GM19463 (cell line): ENCODE results near the gene SYT2.
"Not testable (repeated sequence)": the region's sequence is repeated elsewhere in the genome, so short reads cannot be mapped to it uniquely, and the experiment has no call there.

Source experiments
- ATAC-seq: cut with Tn5 transposase; IDR thresholded peaks from one replicate; pipeline ENCODE4 v1.9.1; 2021; ENCODE audit warnings: mild to moderate bottlenecking, moderate library complexity; ENCODE audit not compliant: unreplicated experiment

SYT2 gene

DNA sequence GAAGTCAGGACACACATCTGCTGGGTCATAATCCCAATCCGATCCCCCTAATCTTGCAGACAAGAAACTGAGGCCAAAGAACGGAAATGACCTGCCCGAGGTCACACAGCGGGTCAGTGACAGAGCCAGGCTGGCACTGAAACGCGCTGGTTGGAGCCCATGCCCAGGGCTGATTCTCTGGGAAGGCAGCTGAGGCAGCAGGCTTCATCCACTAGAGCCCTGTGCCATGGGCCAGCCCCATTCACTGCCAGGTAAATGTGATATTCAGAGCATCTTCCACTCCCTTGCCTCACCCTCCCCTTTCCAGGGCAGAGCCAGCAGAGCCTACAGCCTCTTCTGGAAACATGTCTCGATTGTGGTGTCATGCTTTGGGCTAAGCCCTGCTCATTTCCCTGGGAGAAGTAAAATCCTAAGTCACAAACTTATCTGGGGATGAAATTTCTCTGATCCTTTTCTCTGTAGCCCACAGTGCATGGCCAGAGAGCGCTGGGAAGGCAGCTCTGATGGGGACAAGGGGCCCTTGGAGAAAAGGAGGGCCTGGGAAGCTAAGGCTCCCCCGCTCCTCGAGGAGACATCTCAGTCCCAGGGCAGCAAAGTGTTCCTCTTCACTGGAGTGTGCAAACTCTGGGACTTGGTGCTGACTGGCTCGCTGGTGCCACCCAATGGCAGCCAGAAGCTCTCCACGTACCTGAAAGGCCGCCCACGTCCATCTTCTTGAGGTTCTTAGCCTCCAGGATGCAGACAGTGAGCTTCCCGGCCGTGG is 110.4 kb downstream of the SYT2 start:
- ATAC-seq = peak; percentile 66

GRCh38 chr1:202597090-202597761 is 113.0 kb downstream of the SYT2 start:
- ATAC-seq = no peak

DNA sequence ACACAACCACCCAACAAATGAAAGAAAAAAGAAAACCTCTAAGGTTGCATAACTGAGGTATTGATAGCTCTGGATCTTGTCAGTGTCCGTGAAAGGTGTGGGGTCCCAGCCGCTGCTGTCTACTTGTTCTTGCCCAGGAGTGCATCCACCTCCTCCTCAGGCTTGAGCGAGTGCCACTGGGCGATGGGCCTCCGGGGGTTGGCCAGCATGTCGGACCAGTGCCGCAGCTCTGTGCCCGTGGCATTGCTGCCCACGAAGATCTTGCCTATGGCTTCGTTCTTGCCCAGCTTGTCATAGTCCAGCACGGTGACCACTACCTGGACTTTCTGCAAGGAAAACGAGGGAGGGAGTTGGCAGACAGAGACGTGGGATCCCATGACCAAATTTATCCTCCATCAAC is 113.6 kb downstream of the SYT2 start:
- ATAC-seq = no peak

- ATAC-seq = no peak
Observed at GRCh38 chr1:202593845-202594244, 116.4 kb downstream of the SYT2 start.

GRCh38 chr1:202592146-202592545 is 118.1 kb downstream of the SYT2 start:
- ATAC-seq = no peak

DNA sequence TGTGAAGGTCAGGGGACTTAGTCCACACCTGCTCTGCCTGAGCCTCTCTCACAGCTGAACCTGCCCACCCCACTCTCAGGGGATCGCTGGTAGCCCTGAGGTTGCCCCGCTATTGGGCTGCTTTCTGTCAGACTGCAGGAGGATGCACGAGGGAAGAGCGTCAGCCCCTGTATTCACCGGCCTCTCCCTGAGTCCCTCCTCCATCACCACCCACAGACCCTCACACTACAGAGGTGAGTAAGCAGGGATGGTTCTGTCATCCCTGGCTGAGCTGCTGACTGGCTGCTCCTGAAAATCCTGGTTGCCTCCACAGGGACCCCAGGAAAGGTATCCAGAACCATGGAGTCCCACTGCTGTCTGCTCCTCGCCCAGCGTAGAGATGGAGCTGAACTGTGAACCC is 118.7 kb downstream of the SYT2 start:
- no peak for ATAC-seq

GRCh38 chr1:202590975-202591411 is 119.3 kb downstream of the SYT2 start:
- ATAC-seq = no peak

DNA sequence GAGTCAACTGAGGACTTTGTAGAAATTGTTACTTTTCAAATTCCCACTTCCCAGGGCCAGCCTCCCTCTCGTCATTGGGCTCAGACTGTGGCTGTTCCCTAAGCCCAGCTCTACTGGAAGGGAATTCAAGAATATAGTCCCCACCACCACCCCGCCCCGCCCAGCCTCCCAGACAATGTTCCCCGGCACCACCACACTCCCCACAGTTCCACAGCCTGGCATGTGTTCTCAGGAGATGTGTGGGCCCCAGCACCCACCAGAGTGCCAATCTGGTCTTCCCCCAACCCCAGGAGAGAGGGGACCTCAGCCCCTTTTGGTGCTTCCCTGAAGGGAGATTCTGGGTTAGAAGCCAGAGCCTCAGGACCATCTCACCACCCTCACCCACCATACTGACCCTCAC is 120.1 kb downstream of the SYT2 start:
- ATAC-seq = no peak

- no peak for ATAC-seq
Observed at GRCh38 chr1:202589190-202589930, 120.9 kb downstream of the SYT2 start.

DNA sequence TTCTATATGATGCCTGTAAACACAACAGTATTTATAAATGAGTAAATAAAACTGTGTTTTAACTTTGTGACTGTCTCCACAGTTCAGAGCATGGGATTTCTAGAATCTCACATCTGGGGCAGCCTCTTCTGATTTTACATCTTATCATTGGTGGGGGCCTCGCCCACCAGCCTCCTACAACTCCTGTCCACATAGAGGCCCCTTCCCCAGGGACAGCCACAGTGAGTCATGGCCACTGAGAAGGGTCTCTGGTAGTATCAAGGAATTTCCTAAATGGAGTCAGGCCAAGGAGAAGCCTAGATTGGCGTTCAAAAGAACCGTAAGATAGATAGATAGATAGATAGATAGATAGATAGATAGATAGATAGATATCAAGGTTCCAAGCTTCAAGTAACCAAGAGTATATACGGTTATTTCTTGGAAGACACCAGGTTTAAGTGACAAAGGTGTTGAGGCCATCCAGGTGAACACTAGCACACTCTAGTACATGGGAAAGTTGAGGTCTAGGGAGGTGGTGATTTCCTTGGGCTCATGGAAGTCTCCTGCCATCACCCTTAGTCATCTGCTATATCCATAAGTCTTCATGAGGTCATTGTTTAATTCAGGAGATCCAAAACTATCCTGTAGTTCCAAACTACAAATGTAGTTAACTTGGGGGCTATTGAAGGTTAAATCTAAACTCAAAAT is 121.6 kb downstream of the SYT2 start:
- ATAC-seq = no peak

DNA sequence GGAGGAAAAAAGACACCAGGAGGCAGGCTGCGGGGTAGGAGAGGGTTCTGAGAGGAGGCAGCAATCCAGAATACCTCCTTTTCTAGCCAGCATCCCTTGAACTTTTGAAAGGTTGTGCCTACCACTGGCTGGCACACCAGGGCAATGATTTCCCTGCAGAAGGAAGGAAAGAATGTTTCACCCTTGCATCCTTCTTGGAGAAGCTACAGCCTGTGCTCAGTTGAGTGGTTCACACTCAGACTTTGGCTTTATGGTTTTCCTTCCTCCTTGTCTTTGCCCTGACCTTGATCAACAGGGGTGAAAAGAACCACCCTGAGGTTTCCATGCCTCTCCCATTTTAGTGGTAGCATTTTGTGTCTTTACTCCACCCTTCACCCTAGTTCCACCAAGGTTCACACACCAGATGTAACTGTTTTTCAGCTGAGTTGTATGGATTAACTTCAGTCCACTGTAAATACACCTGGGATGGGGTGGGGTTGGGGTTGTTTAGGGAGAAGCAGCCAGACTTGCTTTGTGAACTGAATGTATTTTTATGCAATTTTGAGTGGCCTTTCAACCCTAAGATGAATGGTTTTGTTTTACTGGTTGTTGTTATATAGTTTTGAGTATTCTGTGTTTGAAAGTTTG is 122.3 kb downstream of the SYT2 start:
- ATAC-seq = no peak

DNA sequence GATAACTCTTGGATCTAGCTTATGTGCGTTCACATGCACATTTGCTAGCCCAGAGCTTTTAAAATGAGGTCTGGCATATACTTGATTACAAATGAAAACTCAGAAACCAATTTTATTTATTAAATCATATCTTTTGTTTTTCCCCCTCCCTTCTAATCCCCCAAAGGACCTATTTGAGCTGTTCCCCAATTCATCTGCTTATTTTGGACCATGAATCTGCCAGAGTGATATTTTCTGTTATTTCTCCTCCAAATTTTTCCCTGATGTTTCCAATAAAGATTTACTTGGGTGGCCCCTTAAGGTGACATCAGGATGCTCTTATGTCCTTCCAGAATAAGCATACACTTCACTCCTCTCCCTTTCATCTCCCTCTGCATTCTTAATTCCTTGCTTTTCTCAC is 123.4 kb downstream of the SYT2 start:
- ATAC-seq = no peak

DNA sequence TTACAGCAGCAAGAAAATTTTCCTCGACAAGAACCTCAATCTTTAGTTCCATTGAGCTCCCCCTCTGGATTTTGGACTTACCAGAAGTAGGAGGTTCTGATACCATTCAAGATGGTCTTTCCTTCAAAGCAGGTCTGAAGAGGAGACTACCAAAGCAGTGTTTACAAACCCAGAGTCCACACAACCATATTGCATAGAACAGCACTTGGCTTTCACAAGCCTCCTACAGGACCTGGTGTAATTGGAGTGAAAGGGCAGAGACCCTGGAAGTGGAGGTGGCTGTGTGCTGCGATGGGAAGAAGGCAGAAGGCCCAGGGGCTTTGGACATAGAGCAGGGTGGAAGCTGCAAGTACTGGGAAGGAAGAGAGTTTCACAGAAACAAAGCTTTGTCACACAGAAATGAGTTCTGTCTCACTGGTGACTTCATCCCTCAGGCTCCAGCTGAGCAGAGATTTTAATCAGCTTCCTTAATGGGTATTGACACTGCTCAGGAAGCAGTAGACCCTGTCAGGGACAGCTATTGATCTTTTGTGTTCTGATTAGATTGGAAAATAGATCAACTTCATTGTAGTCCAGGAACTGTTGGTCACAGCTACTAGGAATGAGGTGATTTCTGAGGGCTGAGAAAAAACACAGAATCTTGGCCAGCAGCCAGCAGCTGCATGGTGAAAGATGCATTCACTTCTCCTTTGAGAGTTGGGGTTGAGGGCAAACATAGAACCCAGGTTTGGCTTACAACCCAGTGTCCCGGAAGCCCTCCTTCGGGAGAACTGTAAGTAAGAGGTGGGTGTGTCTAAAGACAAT is 124.0 kb downstream of the SYT2 start:
- no peak for ATAC-seq

- ATAC-seq = no peak
Observed at GRCh38 chr1:202585590-202585933, 124.7 kb downstream of the SYT2 start.

GRCh38 chr1:202584707-202585589 is 125.3 kb downstream of the SYT2 start:
- ATAC-seq = no peak

DNA sequence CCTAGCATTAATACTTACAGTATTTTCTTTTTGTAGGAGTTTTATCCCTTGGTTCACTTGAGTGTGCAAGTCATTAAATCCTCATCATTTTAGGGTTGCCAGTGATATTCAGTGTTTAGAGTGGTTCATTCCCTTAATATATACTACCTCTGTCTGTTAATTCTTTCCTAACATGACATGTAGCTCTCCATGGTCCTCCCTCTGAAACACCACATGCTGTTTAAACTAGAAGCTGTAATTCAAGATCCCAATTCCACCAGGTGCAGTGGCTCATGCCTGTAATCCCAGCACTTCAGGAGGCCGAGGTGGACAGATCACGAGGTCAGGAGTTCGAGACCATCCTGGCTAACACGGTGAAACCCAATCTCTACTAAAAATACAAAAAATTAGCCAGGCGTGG is 127.9 kb downstream of the SYT2 start:
- ATAC-seq = not testable (repeated sequence)

- ATAC-seq = no peak
Observed at GRCh38 chr1:202580619-202581018, 129.6 kb downstream of the SYT2 start.

GRCh38 chr1:202579806-202580205 is 130.4 kb downstream of the SYT2 start:
- ATAC-seq = no peak

DNA sequence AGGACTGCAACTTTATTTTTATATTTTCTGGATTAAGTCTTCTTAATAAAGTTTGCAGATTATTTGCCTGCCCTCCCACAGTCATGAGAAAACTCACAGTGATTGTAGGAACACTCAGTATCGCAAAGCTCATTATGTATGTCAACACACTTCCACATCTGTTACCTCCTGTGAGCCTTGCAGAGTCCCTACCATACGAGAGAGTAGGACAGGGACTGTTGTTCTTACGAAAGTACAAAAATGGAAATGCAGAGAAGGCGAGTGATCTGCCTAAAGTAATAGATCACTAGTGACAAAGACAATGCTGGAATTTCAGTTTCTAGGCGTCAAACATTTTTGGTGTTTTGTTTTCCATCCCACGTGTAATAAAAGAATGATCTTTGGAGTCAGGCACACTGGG is 131.7 kb downstream of the SYT2 start:
- ATAC-seq = no peak
